Measurements from ENCODE around the gene MLC1.

MLC1 gene

GRCh38 chr22:50058061-50058905 lies 26.9 kb downstream of the MLC1 start, which contains the start of gene TTLL8:
TSS of gene TTLL8 (minus strand) at chr22:50058298.
- no peak for DNase-seq (ENCODE audit: low read depth in 3 of 3)

- DNase-seq (ENCODE audit: low read depth in 3 of 3): no peak
Observed at GRCh38 chr22:50057278-50058060, 27.8 kb downstream of the MLC1 start.

GRCh38 chr22:50056214-50056972 lies 28.8 kb downstream of the MLC1 start:
- no peak for DNase-seq (ENCODE audit: low read depth in 3 of 3)

GRCh38 chr22:50053861-50054260 lies 31.4 kb downstream of the MLC1 start:
- no peak for DNase-seq (ENCODE audit: low read depth in 3 of 3)

GRCh38 chr22:50051930-50052329 lies 33.3 kb downstream of the MLC1 start:
- DNase-seq (ENCODE audit: low read depth in 3 of 3): no peak

- DNase-seq (ENCODE audit: low read depth in 3 of 3): no peak
Observed at GRCh38 chr22:50049299-50050195, 35.7 kb downstream of the MLC1 start.

GRCh38 chr22:50048836-50049235 lies 36.4 kb downstream of the MLC1 start:
- no peak for DNase-seq (ENCODE audit: low read depth in 3 of 3)

- DNase-seq (ENCODE audit: low read depth in 3 of 3): no peak
Observed at GRCh38 chr22:50048061-50048765, 37.0 kb downstream of the MLC1 start.

GRCh38 chr22:50047346-50047745 lies 37.9 kb downstream of the MLC1 start:
- no peak for DNase-seq (ENCODE audit: low read depth in 3 of 3)

- no peak for DNase-seq (ENCODE audit: low read depth in 3 of 3)
Observed at GRCh38 chr22:50046481-50047245, 38.6 kb downstream of the MLC1 start.

- DNase-seq (ENCODE audit: low read depth in 3 of 3): no peak
Observed at GRCh38 chr22:50046019-50046415, 39.2 kb downstream of the MLC1 start.

GRCh38 chr22:50045211-50046018 lies 39.8 kb downstream of the MLC1 start:
- DNase-seq (ENCODE audit: low read depth in 3 of 3): no peak

GRCh38 chr22:50044485-50045118 lies 40.6 kb downstream of the MLC1 start:
- DNase-seq (ENCODE audit: low read depth in 3 of 3): no peak

GRCh38 chr22:50041361-50042065 lies 43.7 kb downstream of the MLC1 start:
- DNase-seq (ENCODE audit: low read depth in 3 of 3): no peak

GRCh38 chr22:50040717-50041116 lies 44.5 kb downstream of the MLC1 start:
- no peak for DNase-seq (ENCODE audit: low read depth in 3 of 3)

- no peak for DNase-seq (ENCODE audit: low read depth in 3 of 3)
Observed at GRCh38 chr22:50039669-50040443, 45.4 kb downstream of the MLC1 start.

All from stimulated activated CD4-positive, alpha-beta T cell treated with anti-CD3 and anti-CD28 coated beads, TNF-alpha, amount 100 ng/mL, for 48 hours (primary cell).